ENCODE results near the gene GLCCI1. TPM values are rescaled to one million over a fixed set of nuclear protein-coding genes. Genes with fewer than 3 reads are reported as not detected.
"Not testable (repeated sequence)": the region's sequence is repeated elsewhere in the genome, so short reads cannot be mapped to it uniquely, and the experiment has no call there.

The GLCCI1 gene
- polyA plus RNA-seq, 3 donors: 1.7 to 7.5 (median 2.4) TPM

- WGBS, 3 donors: 72 to 82% (median 81%) methylated on average over 12 of the region's 12 CpGs
- H3K27ac ChIP-seq (ENCODE audit: low read depth, low read length): no peak overlapping the region
Observed at GRCh38 chr7:8068892-8069686, 100.5 kb downstream of the GLCCI1 start.

GRCh38 chr7:8070451-8071180 is 102.0 kb downstream of the GLCCI1 start:
- 92 to 98% (median 93%) methylated on average over 9 of the region's 9 CpGs for WGBS, 3 donors

GRCh38 chr7:8078418-8078817 is 109.8 kb downstream of the GLCCI1 start:
- H3K27ac ChIP-seq (ENCODE audit: low read depth, low read length): no peak overlapping the region

More at GRCh38 chr7:8070451-8071180, 102.0 kb downstream of the GLCCI1 start:
- no peak overlapping the region for H3K27ac ChIP-seq (ENCODE audit: low read depth, low read length)

GRCh38 chr7:8082762-8083161 is 114.2 kb downstream of the GLCCI1 start:
- WGBS, 3 donors: 92 to 98% (median 95%) methylated on average over 2 of the region's 2 CpGs

GRCh38 chr7:8084836-8085235 is 116.2 kb downstream of the GLCCI1 start:
- 83 to 89% (median 88%) methylated on average over 5 of the region's 5 CpGs for WGBS, 3 donors
- no peak overlapping the region for H3K27ac ChIP-seq (ENCODE audit: low read depth, low read length)

More at GRCh38 chr7:8082762-8083161, 114.2 kb downstream of the GLCCI1 start:
- H3K27ac ChIP-seq (ENCODE audit: low read depth, low read length): no peak overlapping the region

- 92 to 95% (median 93%) methylated on average over 3 of the region's 3 CpGs for WGBS, 3 donors
Observed at GRCh38 chr7:8085420-8085819, 116.8 kb downstream of the GLCCI1 start.

GRCh38 chr7:8086239-8086638 is 117.6 kb downstream of the GLCCI1 start:
- WGBS, 3 donors: 88 to 94% (median 93%) methylated on average over 6 of the region's 6 CpGs
- no peak overlapping the region for H3K27ac ChIP-seq (ENCODE audit: low read depth, low read length)

More at GRCh38 chr7:8085420-8085819, 116.8 kb downstream of the GLCCI1 start:
- no peak overlapping the region for H3K27ac ChIP-seq (ENCODE audit: low read depth, low read length)

GRCh38 chr7:8089036-8089780 is 120.6 kb downstream of the GLCCI1 start:
- WGBS, 3 donors: 93 to 96% (median 95%) methylated on average over 6 of the region's 6 CpGs
- no peak overlapping the region for H3K27ac ChIP-seq (ENCODE audit: low read depth, low read length)

GRCh38 chr7:8092140-8092539 is 123.5 kb downstream of the GLCCI1 start:
- H3K27ac ChIP-seq (ENCODE audit: low read depth, low read length): no peak overlapping the region
- 90 to 96% (median 93%) methylated on average over 2 of the region's 2 CpGs for WGBS, 3 donors

- no peak overlapping the region for H3K27ac ChIP-seq (ENCODE audit: low read depth, low read length)
- 89 to 93% (median 92%) methylated on average over 8 of the region's 8 CpGs for WGBS, 3 donors
Observed at GRCh38 chr7:8094164-8095140, 125.9 kb downstream of the GLCCI1 start.

GRCh38 chr7:8101292-8101691 is 132.7 kb downstream of the GLCCI1 start:
- H3K27ac ChIP-seq (ENCODE audit: low read depth, low read length): not testable (repeated sequence)
- 92 to 97% (median 93%) methylated on average over 4 of the region's 4 CpGs for WGBS, 3 donors

- WGBS, 3 donors: 82% methylated on average over 9 of the region's 9 CpGs
Observed at GRCh38 chr7:8103282-8103681, 134.7 kb downstream of the GLCCI1 start.

GRCh38 chr7:8105449-8106095 is 137.0 kb downstream of the GLCCI1 start:
- WGBS, 3 donors: 30 to 63% (median 62%) methylated on average over 4 of the region's 4 CpGs
- no peak overlapping the region for H3K27ac ChIP-seq (ENCODE audit: low read depth, low read length)

More at GRCh38 chr7:8103282-8103681, 134.7 kb downstream of the GLCCI1 start:
- no peak overlapping the region for H3K27ac ChIP-seq (ENCODE audit: low read depth, low read length)

GRCh38 chr7:8109196-8110022 is 140.8 kb downstream of the GLCCI1 start:
- H3K27ac ChIP-seq (ENCODE audit: low read depth, low read length): no peak overlapping the region
- WGBS, 3 donors: 63 to 72% (median 68%) methylated on average over 4 of the region's 4 CpGs

- no peak overlapping the region for H3K27ac ChIP-seq (ENCODE audit: low read depth, low read length)
- 76 to 86% (median 78%) methylated on average over 11 of the region's 11 CpGs for WGBS, 3 donors
Observed at GRCh38 chr7:8111282-8111960, 142.8 kb downstream of the GLCCI1 start.

GRCh38 chr7:8112685-8113084 is 144.1 kb downstream of the GLCCI1 start:
- WGBS, 3 donors: 94 to 100% (median 97%) methylated on average over 2 of the region's 2 CpGs
- no peak overlapping the region for H3K27ac ChIP-seq (ENCODE audit: low read depth, low read length)

Data from adipose tissue (tissue), 3 donors.